T-helper 1 cell treated with Interleukin-12 subunit alpha and Interleukin-12 subunit beta and Interleukin-4 antibody, amounts not matched to agents 30 μg/mL and 1 μg/mL, for 36 hours (primary cell): Measurements from ENCODE around the gene GRB2.
"Not testable (repeated sequence)": the region's sequence is repeated elsewhere in the genome, so short reads cannot be mapped to it uniquely, and the experiment has no call there.

Source experiments
- H3K27ac Mint-ChIP-seq: one replicate; pipeline ENCODE4 v1.8.0; 2021; ENCODE audit warnings: mild to moderate bottlenecking, mixed read lengths
- H3K27me3 Mint-ChIP-seq: one replicate; pipeline ENCODE4 v1.8.0; 2021; ENCODE audit warnings: low read depth, mixed read lengths
- H3K36me3 Mint-ChIP-seq: one replicate; pipeline ENCODE4 v1.8.0; 2021; ENCODE audit warnings: low read depth, mixed read lengths
- H3K4me1 Mint-ChIP-seq: one replicate; pipeline ENCODE4 v1.8.0; 2021; ENCODE audit warnings: low read depth, mixed read lengths
- H3K4me3 Mint-ChIP-seq: one replicate; pipeline ENCODE4 v1.8.0; 2021; ENCODE audit warnings: mild to moderate bottlenecking, moderate library complexity, mixed read lengths
- H3K9me3 Mint-ChIP-seq: one replicate; pipeline ENCODE4 v1.8.0; 2021; ENCODE audit warnings: mixed read lengths

The GRB2 gene

GRCh38 chr17:75295201-75296158 lies 110.0 kb downstream of the GRB2 start:
- Mint-ChIP-seq H3K4me3 (peak overlapping the region; percentile 43), H3K9me3 (no peaks in the 10 kb centered on the region), H3K36me3 (peaks cover 3% of the 10 kb centered on the region), H3K27ac (peak overlapping the region; percentile 86), H3K27me3 (no peaks in the 10 kb centered on the region), H3K4me1 (peaks cover 34% of the 10 kb centered on the region)

DNA sequence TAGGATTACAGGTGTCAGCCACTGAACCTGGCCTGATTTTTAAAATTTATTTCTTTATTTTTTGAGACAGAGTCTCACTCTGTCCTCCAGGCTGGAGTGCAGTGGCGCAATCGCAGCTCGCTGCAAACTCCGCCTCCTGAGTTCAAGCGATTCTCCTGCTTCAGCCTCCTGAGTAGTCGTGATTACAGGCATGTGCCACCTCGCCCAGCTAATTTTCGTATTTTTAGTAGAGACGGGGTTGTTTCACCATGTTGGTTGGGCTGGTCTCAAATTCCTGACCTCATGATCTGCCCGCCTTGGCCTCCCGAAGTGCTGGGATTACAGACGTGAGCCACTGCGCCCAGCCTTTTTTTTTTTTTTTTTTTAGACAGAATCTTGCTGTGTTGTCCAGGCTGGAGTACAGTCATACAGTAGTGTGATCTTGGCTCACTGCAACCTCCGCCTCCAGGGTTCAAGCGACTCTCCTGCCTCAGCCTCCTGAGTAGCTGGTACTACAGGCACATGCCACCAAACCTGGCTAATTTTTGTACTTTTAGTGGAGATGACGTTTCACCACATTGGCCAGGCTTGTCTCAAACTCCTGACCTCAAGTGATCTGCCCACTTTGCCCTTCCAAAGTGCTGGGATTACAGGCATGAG lies 112.5 kb downstream of the GRB2 start:
- H3K4me3 Mint-ChIP-seq, H3K36me3 Mint-ChIP-seq, H3K27me3 Mint-ChIP-seq, H3K27ac Mint-ChIP-seq, H3K9me3 Mint-ChIP-seq: not testable (repeated sequence)
- H3K4me1 Mint-ChIP-seq: peaks cover 41% of the 10 kb centered on the region

DNA sequence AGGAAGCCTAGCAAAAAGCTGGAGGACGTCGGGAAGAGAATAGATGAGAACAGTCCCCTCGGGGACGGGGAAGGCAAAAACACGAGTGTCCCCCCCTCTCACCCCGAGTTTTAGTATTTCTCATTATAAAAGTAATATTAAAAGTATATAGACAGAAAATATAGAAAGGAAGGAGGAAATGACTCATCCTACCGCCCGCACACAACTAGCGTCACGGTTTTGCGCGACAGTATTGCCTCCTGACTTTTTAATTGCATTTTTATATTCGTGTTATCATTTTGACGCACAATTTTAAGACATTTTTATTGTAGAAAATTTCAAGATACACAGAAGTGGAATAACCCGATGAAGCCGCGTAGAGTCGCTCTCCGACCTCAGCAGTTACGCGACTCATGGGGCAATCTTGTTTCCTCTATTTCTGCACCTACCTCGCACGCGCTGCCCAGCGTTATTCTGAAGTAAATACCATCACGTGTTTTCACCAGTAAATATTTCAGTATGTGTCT lies 115.6 kb downstream of the GRB2 start:
- H3K27ac Mint-ChIP-seq: peak overlapping the region; percentile 100
- no peaks in the 10 kb centered on the region for H3K9me3 Mint-ChIP-seq
- H3K4me1 Mint-ChIP-seq: peaks cover 23% of the 10 kb centered on the region
- peaks cover 10% of the 10 kb centered on the region for H3K36me3 Mint-ChIP-seq
- H3K27me3 Mint-ChIP-seq: no peaks in the 10 kb centered on the region
- H3K4me3 Mint-ChIP-seq: peak overlapping the region; percentile 97

GRCh38 chr17:75289115-75289831 lies 116.2 kb downstream of the GRB2 start, which contains the start of gene SLC25A19:
TSS of gene SLC25A19 (minus strand) at chr17:75289433. CDS start at chr17:75286764, 2,669 bp downstream.
- peaks cover 21% of the 10 kb centered on the region for H3K4me1 Mint-ChIP-seq

DNA sequence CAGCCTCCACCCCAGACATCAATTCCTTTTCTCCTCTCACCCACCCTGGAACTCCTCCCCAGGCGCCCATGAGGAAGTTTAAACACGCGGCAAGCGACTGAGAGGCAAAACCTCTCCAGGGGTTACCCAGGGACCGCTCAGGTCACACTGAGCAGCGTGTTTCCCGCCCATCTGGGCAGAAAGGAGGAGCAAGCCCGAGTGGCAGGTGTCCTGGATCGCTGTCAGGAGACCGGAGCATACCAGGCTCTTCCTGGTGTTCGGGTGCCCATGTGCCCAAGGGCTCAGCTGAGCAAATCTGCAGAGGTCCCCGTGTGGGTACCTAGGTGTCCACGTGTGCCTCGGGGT lies 116.7 kb downstream of the GRB2 start:
- peak overlapping the region; percentile 97 for H3K4me3 Mint-ChIP-seq
- H3K36me3 Mint-ChIP-seq: peaks cover 10% of the 10 kb centered on the region
- no peaks in the 10 kb centered on the region for H3K27me3 Mint-ChIP-seq
- H3K9me3 Mint-ChIP-seq: no peaks in the 10 kb centered on the region
- H3K27ac Mint-ChIP-seq: peak overlapping the region; percentile 100
- peaks cover 19% of the 10 kb centered on the region for H3K4me1 Mint-ChIP-seq

More at GRCh38 chr17:75289115-75289831, 116.2 kb downstream of the GRB2 start, which contains the start of gene SLC25A19:
- H3K4me3 Mint-ChIP-seq: peak within 1 kb of the TSS; percentile 97
- H3K36me3 Mint-ChIP-seq: peaks cover 10% of the 10 kb centered on the region
- H3K27ac Mint-ChIP-seq: peak within 1 kb of the TSS; percentile 100
- no peaks in the 10 kb centered on the region for H3K9me3 Mint-ChIP-seq
- no peaks in the 10 kb centered on the region for H3K27me3 Mint-ChIP-seq

- Mint-ChIP-seq H3K27ac (peak overlapping the region; percentile 100), H3K4me1 (peaks cover 19% of the 10 kb centered on the region), H3K27me3 (no peaks in the 10 kb centered on the region), H3K9me3 (no peaks in the 10 kb centered on the region), H3K36me3 (peaks cover 14% of the 10 kb centered on the region), H3K4me3 (peak overlapping the region; percentile 97)
These were observed 117.1 kb downstream of the GRB2 start for GRCh38 chr17:75288359-75288758.

GRCh38 chr17:75287221-75287620 lies 118.3 kb downstream of the GRB2 start:
- Mint-ChIP-seq H3K27ac (no peak overlapping the region), H3K36me3 (peaks cover 16% of the 10 kb centered on the region)

DNA sequence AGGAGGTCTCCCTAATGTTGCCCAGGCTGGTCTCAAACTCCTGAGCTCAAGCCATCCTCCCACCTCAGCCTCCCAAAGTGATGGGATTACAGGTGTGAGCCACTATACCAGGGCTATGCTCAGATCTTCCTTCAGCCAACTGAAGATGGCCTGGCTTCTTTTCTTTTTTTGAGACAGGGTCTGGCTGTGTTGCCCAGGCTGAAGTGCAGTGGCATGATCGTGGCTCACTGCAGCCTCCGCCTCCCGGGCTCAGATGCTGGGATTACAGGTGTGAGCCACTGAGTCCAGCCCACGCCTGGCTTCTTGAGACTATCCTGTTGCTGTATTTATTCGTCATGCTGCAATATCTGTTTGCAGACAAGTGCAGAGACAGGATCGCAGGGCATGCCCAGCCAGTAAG lies 120.4 kb downstream of the GRB2 start:
- Mint-ChIP-seq H3K4me3 (no peak overlapping the region), H3K36me3 (peaks cover 16% of the 10 kb centered on the region)

More at GRCh38 chr17:75287221-75287620, 118.3 kb downstream of the GRB2 start:
- Mint-ChIP-seq H3K4me3 (no peak overlapping the region), H3K27me3 (no peaks in the 10 kb centered on the region), H3K9me3 (no peaks in the 10 kb centered on the region), H3K4me1 (peaks cover 15% of the 10 kb centered on the region)

GRCh38 chr17:75280189-75280588 lies 125.3 kb downstream of the GRB2 start:
- H3K36me3 Mint-ChIP-seq, H3K4me3 Mint-ChIP-seq, H3K27ac Mint-ChIP-seq, H3K4me1 Mint-ChIP-seq, H3K27me3 Mint-ChIP-seq, H3K9me3 Mint-ChIP-seq: not testable (repeated sequence)

More for the DNA sequence above, 120.4 kb downstream of the GRB2 start:
- no peak overlapping the region for H3K27ac Mint-ChIP-seq
- H3K4me1 Mint-ChIP-seq: peaks cover 11% of the 10 kb centered on the region
- H3K27me3 Mint-ChIP-seq: no peaks in the 10 kb centered on the region
- no peaks in the 10 kb centered on the region for H3K9me3 Mint-ChIP-seq

DNA sequence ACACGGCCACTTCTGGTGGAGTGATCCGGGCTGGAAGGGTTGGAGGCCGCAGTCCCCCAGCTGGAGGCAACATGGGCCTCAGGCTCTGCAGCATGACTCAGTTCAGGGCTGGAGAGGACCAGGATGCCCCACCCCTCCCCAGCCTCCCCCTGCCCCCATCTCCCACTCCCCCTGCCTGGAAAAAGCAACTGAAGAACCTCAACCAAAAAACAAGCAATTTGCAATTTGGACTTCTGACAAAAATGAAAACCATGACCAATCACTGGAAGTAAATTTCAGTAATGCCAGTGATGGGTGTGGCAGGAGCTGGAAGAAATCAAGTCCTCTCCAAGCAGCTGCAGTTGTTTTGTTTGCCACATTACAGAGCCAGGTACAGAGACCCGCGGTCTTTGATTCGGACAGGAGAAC lies 127.8 kb downstream of the GRB2 start:
- H3K4me1 Mint-ChIP-seq: peaks cover 12% of the 10 kb centered on the region
- H3K27ac Mint-ChIP-seq: no peak overlapping the region
- H3K9me3 Mint-ChIP-seq: no peaks in the 10 kb centered on the region
- no peak overlapping the region for H3K4me3 Mint-ChIP-seq
- H3K36me3 Mint-ChIP-seq: peaks cover 8% of the 10 kb centered on the region
- no peaks in the 10 kb centered on the region for H3K27me3 Mint-ChIP-seq

GRCh38 chr17:75273977-75274708 lies 131.3 kb downstream of the GRB2 start:
- peak overlapping the region; percentile 20 for H3K27ac Mint-ChIP-seq
- peak overlapping the region; percentile 2 for H3K4me3 Mint-ChIP-seq
- H3K27me3 Mint-ChIP-seq: no peaks in the 10 kb centered on the region
- H3K9me3 Mint-ChIP-seq: no peaks in the 10 kb centered on the region
- H3K4me1 Mint-ChIP-seq: peaks cover 24% of the 10 kb centered on the region
- H3K36me3 Mint-ChIP-seq: peaks cover 9% of the 10 kb centered on the region

GRCh38 chr17:75272848-75273184 lies 132.7 kb downstream of the GRB2 start:
- H3K27me3 Mint-ChIP-seq: no peaks in the 10 kb centered on the region
- H3K36me3 Mint-ChIP-seq: peaks cover 9% of the 10 kb centered on the region
- H3K4me1 Mint-ChIP-seq: peaks cover 28% of the 10 kb centered on the region
- H3K9me3 Mint-ChIP-seq: no peaks in the 10 kb centered on the region
- H3K27ac Mint-ChIP-seq: peak overlapping the region; percentile 67
- H3K4me3 Mint-ChIP-seq: peak overlapping the region; percentile 34

DNA sequence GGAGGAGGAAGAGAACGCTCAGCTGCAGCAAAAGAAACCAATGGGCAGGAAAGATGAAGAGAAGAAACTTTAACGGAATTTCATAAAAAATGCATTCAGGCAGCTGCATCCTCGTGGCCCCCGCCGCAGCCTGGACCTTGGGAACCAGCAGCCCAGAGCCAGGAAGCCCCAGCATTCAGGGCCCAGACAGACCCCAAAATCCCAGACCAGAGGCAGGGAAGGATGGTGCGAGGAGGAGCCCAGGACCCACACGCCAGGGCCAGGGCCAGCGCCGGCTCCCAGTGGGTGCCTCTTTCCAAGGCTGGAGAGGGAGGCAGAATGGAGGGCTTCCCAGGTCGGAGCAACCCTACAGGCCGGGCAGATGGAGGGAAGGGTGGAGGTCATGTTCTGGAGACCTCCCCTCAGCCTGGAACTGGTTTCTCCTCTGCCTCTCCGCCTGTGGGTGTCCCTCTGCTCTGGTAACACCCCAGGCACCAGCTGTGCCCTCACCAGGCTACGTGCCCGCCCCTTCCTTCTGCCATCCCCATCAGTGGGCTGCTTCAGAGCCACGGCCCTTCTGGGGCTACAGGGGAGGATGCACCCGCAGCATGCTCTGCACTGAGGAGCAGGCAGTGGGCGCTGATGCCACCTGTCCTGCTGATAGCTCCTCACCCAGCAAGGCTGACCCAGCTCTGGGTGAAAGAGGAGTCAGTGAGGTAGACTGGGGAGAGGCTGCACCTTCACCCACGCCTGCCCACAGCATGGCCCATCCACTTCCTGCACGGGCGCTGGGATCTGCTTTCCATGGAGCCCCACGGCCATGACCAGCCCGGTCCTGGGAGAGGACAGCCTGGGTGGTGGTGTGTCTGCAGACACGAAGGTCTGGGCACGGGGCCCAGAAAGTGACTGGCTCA lies 133.3 kb downstream of the GRB2 start:
- no peaks in the 10 kb centered on the region for H3K27me3 Mint-ChIP-seq
- H3K4me1 Mint-ChIP-seq: peaks cover 30% of the 10 kb centered on the region

More for the DNA sequence above, 133.3 kb downstream of the GRB2 start:
- Mint-ChIP-seq H3K27ac (peak overlapping the region; percentile 88), H3K9me3 (no peaks in the 10 kb centered on the region), H3K36me3 (peaks cover 9% of the 10 kb centered on the region), H3K4me3 (peak overlapping the region; percentile 89)
